M059J (cell line): ENCODE results near the gene ITGAL. TPM values are rescaled to one million over a fixed set of nuclear protein-coding genes. Genes with fewer than 3 reads are reported as not detected.

Experiments used
- DNase-seq: peaks from one replicate; pipeline ENCODE4 v3.0.0-alpha.2; 2012; ENCODE audit warnings: low read depth
- total RNA-seq: library from RNA; depleted of rRNA; stranded (reverse); fragments of >200 nt; shearing (Covaris generic); gene quantifications from 2 replicates; pipeline ENCODE4 v1.2.3, GENCODE V29; 2014

The ITGAL gene
- total RNA-seq, 1 experiment from 2014 or later = not detected

GRCh38 chr16:30541502-30542329 is 69.2 kb downstream of the ITGAL start:
- peak; percentile 62 for DNase-seq

- no peak for DNase-seq
Measured at GRCh38 chr16:30543067-30543466, 70.5 kb downstream of the ITGAL start.

DNA sequence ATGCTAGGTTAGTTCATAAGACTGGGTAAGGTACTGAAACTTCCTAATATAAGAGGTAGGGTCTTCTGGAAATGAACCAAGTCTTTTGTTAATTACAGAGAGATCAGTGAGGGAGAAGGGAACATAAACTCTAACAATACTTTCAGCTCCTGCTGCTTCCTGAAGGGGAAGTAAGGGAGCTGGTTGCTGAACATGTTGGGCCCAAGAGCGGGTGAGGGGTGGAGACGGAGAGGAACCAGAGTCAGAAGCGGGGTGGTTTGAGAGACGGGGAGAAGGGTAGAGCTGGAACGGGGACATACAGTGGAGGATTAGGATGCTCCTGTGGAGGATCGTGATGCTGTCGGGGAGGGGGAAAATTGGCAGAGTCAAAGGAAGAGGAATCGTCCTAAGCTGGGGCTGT is 73.6 kb downstream of the ITGAL start:
- DNase-seq = no peak

DNA sequence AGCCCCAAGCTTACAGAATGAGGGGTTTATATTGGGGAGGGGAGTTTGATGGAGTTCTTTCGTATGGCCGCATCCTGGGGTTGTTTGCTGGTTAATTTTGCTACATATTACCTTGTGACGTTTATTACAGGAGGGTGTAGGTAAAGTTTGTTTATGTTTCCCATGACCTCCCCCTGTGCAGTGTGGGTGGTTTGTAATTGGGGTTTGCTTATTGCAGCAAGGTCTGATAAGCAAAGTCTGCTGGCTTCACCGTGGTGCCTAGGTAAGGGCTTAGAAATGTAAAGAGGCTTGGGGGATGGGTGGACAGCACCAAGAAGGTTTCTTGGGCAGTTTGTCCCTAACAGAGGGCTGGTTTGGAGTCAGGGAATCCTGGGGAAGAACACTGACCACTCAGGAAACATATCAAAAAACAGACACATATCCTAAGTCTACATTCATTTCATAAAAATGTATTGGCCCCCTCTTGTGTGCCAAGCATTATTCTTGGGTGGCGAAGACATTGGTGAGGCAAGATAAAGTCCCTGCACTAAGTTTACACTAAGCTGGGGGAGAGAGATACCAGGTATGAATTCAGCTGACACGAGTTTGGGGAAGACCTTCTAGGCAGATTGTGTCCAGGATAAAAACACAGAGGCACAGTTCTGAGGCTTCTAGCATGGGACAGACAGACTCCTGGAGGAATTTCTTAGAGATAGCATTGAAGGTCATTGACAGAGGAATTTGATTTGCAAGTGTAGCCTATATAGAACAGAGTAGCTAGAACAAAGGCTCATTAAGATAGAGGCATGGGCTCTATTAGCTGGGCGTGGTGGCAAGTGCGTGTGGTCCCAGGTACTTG is 76.1 kb downstream of the ITGAL start:
- no peak for DNase-seq

DNA sequence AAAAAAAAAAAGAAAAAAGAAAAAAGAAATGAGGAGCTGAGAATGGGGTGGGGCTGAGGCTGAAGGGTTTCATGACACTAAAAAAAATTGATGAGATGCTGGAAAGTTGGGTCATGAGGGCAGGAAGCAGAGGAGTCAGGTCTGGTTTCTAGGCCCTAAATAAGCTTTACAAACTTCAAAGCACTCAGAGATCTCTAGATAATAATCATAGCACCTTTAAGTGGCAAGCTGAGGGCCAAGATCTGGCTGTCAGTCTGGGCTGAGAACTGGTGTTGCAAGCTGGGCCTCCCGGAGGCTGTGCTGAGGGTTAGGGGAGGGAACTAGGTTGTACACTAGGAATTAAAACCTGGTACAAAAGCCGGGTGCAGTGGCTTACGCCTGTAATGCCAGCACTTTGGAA is 79.2 kb downstream of the ITGAL start:
- no peak for DNase-seq

GRCh38 chr16:30552956-30553355 is 80.4 kb downstream of the ITGAL start:
- DNase-seq = no peak

DNA sequence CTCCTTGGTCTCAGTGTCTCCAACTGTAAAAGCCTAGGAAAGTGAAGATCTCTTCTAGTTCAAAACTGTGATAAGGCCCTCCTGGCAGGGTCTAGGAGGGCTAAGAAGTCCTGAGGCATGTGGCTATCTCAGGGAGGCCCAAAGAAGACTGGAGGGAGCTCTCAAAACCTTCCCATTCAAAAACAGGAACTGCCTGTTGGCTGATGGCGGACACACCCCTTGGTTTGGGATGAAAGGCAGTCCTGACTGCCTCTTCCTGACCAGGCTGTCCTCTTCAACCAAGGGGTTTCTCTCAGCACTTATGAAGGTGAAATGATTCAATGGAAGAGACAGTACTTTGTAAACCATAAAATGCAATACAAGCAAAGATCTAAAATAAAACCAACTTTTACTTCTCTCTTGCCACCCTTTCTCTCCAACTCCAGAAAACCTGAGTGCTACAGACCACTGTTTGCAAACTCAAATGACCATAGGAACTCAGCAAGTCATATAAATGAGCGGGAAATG is 80.9 kb downstream of the ITGAL start:
- DNase-seq = no peak

DNA sequence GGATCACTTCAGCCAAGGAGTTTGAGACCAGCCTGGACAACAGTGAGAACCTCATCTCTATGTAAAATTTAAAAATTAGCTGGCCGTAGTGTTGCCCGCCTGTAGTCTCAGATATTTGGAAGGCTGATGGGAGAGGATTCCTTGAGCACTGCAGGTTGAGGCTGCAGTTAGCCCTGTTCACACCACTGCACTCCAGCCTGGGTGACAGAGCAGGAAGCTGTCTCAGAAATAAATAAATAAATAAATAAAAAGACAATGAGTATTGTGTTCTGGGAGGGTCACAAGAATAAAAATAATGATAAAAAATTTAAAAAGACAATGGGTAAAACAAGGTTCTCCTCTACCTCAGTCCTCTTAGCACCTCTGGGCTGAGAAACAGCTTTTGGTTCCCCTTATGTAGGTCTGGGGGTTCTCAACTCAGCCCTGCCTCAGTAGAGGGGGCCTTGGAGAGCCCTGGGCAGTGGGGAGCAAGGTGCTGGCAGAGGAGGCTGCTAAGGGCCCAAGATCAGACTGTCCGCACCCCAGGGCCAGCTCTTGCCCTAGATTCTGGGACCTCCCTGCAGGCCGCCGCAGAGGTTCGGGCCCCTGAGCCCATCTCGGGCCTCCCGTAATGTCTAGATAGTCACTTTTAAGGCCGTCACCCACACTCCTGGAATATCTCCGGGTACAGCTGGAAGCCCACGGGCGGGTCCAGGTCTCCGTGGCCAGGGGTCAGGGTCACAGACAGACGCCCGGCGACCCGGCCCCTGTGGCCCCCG is 82.2 kb downstream of the ITGAL start:
- DNase-seq = no peak

DNA sequence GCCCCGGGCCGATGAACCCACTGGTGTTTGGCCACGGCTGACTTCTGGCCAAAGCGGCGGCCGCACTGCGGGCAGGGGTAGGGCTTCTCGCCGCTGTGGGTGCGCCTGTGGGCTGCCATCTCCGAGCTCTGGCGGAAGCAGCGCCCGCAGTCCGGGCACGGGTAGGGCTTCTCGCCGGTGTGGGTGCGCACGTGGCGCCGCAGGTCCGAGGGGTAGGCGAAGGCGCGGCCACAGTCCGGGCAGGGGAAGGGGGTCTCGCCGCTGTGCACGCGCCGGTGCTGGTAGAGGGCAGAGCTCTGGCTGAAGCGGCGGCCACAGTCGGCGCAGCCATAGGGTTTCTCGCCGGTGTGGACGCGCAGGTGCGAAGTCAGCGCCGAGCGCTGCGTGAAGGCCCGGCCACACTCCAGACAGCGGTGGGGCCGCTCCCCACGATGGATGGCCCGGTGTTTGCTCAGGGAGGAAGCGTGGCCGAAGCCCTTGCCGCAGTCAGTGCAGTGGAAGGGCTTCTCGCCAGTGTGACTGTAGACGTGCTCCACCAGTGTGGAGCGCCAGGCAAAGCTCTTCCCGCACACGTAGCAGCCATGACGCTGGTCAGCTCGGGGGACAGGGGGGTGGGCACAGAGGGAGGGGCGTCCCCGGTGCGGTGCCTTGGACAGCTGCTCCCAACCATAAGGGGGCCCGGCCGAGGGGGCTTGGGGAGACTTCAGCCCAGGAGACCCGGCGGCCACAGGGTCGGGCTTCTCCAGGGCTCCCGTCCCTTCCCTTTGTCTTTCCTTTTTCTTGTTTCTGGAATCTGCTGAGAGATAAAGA is 83.0 kb downstream of the ITGAL start:
- no peak for DNase-seq

- DNase-seq = no peak
Measured at GRCh38 chr16:30556125-30556473, 83.6 kb downstream of the ITGAL start.

DNA sequence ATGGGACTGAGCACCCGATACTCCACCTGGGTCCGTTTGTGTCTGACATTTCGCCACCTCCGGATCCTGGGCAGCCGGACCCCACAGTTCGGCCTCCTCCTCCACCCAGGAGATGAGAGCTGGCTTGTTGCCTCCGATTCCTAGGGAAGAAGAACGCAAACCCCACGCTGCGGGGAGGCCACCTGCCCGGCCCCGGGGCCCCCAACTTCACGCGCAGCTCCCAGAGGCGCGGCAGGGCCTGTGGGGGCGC is 85.1 kb downstream of the ITGAL start:
- DNase-seq = no peak

- peak; percentile 99 for DNase-seq
Measured at GRCh38 chr16:30557957-30558788, 85.6 kb downstream of the ITGAL start, which contains the start of gene ZNF764. ZNF764 (minus strand) TSS chr16:30558374; CDS start chr16:30558182, 192 bp downstream.

DNA sequence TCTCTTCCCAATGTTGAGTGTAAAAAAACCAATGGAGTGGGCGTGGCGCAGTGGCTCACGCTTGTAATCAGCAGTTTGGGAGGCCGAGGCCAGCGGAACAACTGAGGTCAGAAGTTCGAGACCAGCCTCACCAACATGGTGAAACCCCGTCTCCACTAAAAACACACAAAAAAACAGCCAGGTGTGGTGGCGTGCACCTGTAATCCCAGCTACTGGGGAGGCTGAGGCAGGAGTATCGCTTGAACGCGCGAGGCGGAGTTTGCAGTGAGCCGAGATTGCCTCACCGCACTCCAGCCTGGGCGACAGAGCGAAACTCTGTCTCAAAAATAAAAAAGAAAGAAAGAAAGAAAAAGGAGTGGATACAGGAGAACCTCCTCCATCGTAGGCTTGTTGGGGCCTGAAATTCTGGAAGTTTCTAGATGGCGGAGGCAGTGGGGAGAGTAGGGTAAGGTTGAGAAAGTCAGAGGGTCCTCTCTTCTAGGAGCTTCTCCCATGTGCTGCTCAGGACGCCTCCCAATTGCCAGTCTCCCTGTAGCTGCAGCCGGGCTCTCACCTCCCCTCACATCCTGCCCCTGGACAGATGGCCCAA is 86.3 kb downstream of the ITGAL start:
- no peak for DNase-seq

DNA sequence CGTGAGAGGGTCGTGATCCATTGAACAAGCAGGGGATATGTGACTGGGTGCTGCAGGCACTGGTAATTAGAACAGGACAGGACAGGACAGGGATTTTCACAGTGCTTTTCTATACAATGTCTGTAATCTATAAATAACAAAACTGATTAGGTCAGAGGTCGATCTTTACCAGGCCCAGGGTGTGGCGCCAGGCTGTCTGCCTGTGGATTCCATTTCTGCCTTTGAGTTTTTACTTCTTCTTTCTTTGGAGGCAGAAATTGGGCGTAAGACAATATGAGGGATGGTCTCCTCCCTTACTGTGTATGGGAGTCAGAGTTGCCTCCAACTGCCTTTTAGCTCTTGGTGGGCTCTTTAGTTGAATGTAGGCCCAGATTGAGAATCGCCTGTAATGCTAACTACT is 87.1 kb downstream of the ITGAL start:
- DNase-seq = no peak

GRCh38 chr16:30561089-30561816 is 88.7 kb downstream of the ITGAL start:
- DNase-seq = no peak

- DNase-seq = no peak
Measured at GRCh38 chr16:30562021-30562420, 89.5 kb downstream of the ITGAL start.

DNA sequence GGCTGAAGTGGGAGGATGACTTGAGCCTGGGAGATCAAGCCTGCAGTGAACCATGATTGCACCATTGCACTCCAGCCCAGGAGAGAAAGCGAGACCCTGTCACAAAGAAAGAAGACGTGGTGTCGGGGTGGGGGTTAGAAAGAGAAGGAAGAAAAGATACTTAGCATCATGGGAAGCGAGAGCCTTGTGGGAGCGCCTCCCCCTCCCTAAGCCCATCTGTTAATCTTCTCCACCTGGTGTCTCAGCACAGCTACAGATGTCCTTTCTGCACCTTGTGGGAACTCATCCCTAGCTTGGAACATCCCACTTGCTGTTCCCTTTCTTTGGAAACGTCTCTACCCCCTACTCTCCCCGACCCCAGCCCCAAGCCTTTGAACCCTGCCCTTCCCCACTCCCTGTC is 93.0 kb downstream of the ITGAL start:
- DNase-seq = no peak

DNA sequence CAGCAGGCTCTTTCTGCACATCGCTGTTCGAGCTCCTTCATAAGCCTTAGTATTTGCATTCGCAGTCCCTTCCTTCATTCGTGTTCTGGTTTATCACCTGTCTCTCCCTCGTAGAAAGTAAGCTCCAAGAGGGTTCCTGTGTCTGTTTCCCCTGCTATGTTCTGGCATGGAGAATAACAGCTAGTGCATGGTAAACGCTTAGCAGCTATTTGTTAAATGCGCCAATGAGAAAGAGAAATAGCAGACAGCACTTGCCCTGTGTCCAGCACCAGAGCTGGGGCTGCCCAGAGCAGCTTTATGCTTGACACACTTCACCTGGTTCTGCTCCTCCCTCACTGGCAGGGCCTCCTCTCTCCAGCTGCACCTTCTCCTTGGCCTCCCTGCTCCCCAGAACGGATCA is 93.4 kb downstream of the ITGAL start:
- no peak for DNase-seq

DNA sequence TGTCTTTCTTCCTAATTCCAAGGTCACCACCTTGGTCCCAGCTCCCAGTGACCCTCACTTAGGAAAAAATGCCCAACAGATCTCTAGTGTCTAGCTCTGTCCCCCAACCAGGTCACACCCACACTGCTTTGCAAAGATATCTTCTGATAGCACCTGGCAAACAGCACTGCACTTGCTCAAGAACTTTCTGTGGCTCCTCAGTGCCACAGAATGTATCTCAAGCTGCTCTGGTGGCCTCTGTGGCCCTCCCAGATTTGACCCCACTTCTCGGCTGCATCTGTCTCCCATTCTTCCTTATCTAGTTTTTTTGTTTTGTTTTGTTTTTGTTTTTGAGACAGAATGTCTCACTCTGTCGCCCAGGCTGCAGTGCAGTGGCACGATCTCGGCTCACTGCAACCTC is 94.0 kb downstream of the ITGAL start:
- no peak for DNase-seq
